Measurements from ENCODE around the gene INPP4A.

GRCh38 chr2:98556344-98557033, 111.8 kb downstream of the INPP4A start:
- TF ChIP-seq CTCF (IDR thresholded peaks at IDR 0.05), result no peak
- TF ChIP-seq POLR2A (IDR thresholded peaks at IDR 0.05), result no peak
- TF ChIP-seq EP300 (IDR thresholded peaks at IDR 0.05), result no peak
- TF ChIP-seq POLR2AphosphoS5 (IDR thresholded peaks at IDR 0.05), result no peak
